Measurements from ENCODE around the gene ARHGAP23.

DNA sequence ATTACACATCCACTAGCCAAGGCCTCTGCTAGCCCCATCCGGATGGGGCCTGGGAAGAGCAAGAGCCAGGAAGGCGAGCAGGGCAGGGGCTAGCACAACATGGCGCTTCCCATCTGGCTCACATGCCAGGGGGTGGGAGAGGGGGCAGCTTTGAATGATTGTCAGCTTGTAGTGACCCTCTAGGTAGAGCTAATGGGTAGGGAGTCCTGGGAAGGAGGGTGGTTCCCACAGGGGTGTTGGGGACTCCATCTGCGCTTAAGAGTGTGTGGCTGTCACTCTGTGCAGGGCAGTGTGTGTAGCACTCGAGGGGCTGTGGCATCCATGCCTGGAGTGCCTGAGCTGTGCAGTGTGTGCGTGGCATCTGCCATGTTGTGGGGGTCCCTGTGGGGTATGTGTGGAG is 24.5 kb downstream of the ARHGAP23 start:
- TF ChIP-seq, protein P1, sequence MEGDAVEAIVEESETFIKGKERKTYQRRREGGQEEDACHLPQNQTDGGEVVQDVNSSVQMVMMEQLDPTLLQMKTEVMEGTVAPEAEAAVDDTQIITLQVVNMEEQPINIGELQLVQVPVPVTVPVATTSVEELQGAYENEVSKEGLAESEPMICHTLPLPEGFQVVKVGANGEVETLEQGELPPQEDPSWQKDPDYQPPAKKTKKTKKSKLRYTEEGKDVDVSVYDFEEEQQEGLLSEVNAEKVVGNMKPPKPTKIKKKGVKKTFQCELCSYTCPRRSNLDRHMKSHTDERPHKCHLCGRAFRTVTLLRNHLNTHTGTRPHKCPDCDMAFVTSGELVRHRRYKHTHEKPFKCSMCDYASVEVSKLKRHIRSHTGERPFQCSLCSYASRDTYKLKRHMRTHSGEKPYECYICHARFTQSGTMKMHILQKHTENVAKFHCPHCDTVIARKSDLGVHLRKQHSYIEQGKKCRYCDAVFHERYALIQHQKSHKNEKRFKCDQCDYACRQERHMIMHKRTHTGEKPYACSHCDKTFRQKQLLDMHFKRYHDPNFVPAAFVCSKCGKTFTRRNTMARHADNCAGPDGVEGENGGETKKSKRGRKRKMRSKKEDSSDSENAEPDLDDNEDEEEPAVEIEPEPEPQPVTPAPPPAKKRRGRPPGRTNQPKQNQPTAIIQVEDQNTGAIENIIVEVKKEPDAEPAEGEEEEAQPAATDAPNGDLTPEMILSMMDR (IDR thresholded peaks at IDR 0.05): no peak
- TF ChIP-seq POLR2A (IDR thresholded peaks at IDR 0.05): no peak

Data from stomach (tissue), 4 donors.